ENCODE measurements around the gene UGT1A3. TPM values are rescaled to one million over a fixed set of nuclear protein-coding genes. Genes with fewer than 3 reads are reported as not detected.

The UGT1A3 gene
- total RNA-seq, 1 donor from 2014 or later: not detected

DNA sequence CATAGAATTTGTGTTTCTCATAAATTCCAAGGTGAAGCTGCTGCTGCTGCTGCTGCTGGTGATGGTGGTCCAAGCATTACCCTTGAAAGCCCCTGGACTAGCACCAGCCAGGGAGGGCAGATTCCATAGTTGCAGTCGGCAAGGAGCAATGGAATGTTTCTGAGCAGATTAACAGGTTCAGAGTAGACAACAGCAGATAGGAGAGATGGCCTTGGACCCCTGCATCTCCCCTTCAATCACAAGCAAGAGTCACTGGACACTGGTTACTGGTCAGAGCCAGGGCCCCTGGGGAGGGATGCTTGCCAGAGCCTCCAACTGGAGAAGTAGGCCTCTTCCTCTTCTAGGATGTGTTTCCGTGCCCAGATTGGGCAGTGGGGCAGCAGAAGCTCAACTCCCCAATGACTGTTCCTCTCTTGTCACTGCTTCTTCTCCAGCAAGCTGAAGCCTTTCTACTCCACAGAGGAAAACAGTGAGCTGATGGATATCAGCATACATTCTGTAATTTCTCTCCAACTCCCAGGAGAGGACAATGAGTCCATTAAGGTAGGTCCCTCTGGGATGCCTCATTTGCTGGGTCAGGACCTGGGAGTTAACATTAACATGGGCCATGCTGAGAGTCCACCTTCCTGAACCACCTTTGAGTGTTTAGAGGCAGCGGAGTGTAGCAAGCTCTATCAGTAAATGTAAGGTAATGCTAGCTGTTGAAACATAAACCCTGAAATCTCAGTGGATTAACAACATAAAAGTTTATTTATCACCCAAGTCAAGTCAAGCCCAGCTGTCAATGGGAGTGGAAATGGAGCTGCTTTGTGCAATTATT, 84.6 kb downstream of the UGT1A3 start:
- Histone ChIP-seq H3K4me3 (ENCODE audit: low read depth, low read length) (no peak overlapping the region), H3K36me3 (ENCODE audit: control insufficient read depth, insufficient read depth, low read length) (no peaks in the 10 kb centered on the region), H3K27me3 (ENCODE audit: control insufficient read depth, insufficient read depth, low read length) (no peaks in the 10 kb centered on the region)
- no peak for DNase-seq (ENCODE audit: low read depth)
- TF ChIP-seq, protein P1, sequence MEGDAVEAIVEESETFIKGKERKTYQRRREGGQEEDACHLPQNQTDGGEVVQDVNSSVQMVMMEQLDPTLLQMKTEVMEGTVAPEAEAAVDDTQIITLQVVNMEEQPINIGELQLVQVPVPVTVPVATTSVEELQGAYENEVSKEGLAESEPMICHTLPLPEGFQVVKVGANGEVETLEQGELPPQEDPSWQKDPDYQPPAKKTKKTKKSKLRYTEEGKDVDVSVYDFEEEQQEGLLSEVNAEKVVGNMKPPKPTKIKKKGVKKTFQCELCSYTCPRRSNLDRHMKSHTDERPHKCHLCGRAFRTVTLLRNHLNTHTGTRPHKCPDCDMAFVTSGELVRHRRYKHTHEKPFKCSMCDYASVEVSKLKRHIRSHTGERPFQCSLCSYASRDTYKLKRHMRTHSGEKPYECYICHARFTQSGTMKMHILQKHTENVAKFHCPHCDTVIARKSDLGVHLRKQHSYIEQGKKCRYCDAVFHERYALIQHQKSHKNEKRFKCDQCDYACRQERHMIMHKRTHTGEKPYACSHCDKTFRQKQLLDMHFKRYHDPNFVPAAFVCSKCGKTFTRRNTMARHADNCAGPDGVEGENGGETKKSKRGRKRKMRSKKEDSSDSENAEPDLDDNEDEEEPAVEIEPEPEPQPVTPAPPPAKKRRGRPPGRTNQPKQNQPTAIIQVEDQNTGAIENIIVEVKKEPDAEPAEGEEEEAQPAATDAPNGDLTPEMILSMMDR (IDR thresholded peaks at IDR 0.05; ENCODE audit: insufficient read depth, low read length, poor library complexity, severe bottlenecking): no peak

DNA sequence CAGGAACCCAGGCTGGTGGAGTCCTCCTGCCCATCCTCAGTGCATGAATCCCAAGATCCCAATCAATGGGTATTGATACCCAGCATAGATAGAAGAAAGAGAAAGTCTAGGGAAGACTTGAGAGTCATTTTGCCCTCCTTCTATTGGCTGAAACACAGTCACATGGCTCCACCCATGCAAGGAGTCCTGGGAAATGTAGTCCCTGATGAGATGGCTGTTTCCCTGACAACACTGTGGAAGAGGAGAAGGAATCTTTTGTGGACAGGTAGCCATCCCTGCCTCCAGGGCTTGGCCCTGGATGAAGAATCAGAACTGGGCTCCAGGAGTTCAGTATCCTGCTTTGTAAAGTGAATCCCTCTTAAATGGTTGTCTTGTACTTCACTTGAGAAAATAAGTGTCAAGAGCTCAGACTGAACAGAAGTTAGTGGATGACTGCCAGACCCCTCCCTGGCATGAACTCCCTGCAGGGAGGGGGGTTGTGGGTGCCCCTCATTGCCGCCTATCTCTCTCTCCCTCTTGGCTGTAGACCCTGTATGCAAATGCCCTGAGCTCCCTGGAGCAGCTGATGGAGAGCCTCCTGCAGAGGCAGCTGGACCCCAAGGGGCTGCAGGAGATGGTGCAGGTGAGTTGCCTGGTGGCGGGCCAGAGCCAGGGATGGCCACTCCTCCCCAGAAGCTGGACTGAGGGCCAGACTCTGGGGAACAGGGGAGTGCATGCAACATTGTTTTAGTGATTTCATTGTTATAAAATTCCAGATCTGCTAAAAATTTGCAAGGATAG, 85.4 kb downstream of the UGT1A3 start:
- H3K36me3 ChIP-seq (ENCODE audit: control insufficient read depth, insufficient read depth, low read length): no peaks in the 10 kb centered on the region
- no peaks in the 10 kb centered on the region for H3K27me3 ChIP-seq (ENCODE audit: control insufficient read depth, insufficient read depth, low read length)
- TF ChIP-seq, protein P1 (IDR thresholded peaks at IDR 0.05; ENCODE audit: insufficient read depth, low read length, poor library complexity, severe bottlenecking): no peak
- H3K4me3 ChIP-seq (ENCODE audit: low read depth, low read length): no peak overlapping the region
- no peak for DNase-seq (ENCODE audit: low read depth)

DNA sequence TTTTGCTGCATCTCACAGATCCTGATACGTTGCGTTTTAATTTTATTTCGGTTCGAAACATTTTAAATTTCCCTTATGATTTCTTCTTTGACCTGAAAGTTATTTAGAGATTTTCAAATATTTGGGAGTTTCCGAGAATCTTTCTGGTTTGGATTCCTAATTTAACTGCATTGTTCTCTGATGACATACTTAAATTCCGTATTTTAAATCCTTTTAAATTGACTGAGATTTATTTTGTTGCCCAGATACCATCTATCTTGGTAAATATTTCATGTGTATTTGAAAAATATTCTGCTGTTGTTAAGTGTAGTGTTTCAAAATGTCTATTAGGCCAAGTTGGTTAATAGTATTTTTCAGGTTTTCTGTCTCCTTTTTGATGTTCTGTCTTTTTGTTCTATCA, 87.0 kb downstream of the UGT1A3 start:
- TF ChIP-seq, protein P1 (IDR thresholded peaks at IDR 0.05; ENCODE audit: insufficient read depth, low read length, poor library complexity, severe bottlenecking): no peak
- no peak overlapping the region for H3K4me3 ChIP-seq (ENCODE audit: low read depth, low read length)
- no peaks in the 10 kb centered on the region for H3K27me3 ChIP-seq (ENCODE audit: control insufficient read depth, insufficient read depth, low read length)
- DNase-seq (ENCODE audit: low read depth): no peak
- H3K36me3 ChIP-seq (ENCODE audit: control insufficient read depth, insufficient read depth, low read length): no peaks in the 10 kb centered on the region

GRCh38 chr2:233816334-233816733, 87.5 kb downstream of the UGT1A3 start:
- Histone ChIP-seq H3K27me3 (ENCODE audit: control insufficient read depth, insufficient read depth, low read length) (no peaks in the 10 kb centered on the region), H3K36me3 (ENCODE audit: control insufficient read depth, insufficient read depth, low read length) (no peaks in the 10 kb centered on the region), H3K4me3 (ENCODE audit: low read depth, low read length) (no peak overlapping the region)
- TF ChIP-seq, protein P1 (IDR thresholded peaks at IDR 0.05; ENCODE audit: insufficient read depth, low read length, poor library complexity, severe bottlenecking): no peak
- DNase-seq (ENCODE audit: low read depth): no peak

GRCh38 chr2:233816771-233817170, 87.9 kb downstream of the UGT1A3 start:
- no peak for DNase-seq (ENCODE audit: low read depth)
- Histone ChIP-seq H3K4me3 (ENCODE audit: low read depth, low read length) (no peak overlapping the region), H3K36me3 (ENCODE audit: control insufficient read depth, insufficient read depth, low read length) (no peaks in the 10 kb centered on the region), H3K27me3 (ENCODE audit: control insufficient read depth, insufficient read depth, low read length) (no peaks in the 10 kb centered on the region)
- TF ChIP-seq, protein P1 (IDR thresholded peaks at IDR 0.05; ENCODE audit: insufficient read depth, low read length, poor library complexity, severe bottlenecking): no peak

All from kidney epithelial cell (primary cell).